Measurements from ENCODE around the gene CCDC158. TPM values are rescaled to one million over a fixed set of nuclear protein-coding genes. Genes with fewer than 3 reads are reported as not detected.
"Not testable (repeated sequence)": the region's sequence is repeated elsewhere in the genome, so short reads cannot be mapped to it uniquely, and the experiment has no call there.

The CCDC158 gene
- total and polyA plus RNA-seq, 11 donors, result 0.01 to 0.75 (median 0.23) TPM; not detected in 2

DNA sequence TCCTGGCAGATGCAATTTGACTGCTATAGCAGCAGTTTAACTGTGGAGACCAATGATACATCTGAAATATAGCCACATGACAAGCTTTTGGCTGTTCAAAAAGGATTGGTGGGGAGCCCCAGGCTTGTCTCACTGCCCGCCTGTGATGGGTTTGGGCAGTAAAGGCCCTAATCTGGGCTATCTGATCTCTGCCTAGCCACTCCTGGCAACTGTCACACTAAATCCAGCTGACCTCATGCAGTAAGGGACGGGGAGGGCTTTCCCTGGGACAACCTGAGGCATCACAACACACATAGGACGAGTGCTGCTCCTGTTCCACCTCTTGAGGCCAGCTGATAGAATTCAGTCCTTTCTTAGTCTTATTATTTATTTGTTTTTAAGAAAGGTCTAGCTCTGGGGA lies 56.2 kb downstream of the CCDC158 start:
- Histone ChIP-seq H3K36me3 (no peaks in the 10 kb centered on the region), H3K27ac (no peak overlapping the region), H3K4me3 (no peak overlapping the region), H3K4me1 (no peaks in the 10 kb centered on the region), H3K27me3 (no peaks in the 10 kb centered on the region), H3K9me3 (peaks cover 0 to 7% (median 0%) of the 10 kb centered on the region in 12 donors)
- intact Hi-C loops (cut with DNase I), result no loop called here
- ATAC-seq (no peak), DNase-seq (no peak)
- no peak for TF ChIP-seq POLR2A (IDR thresholded peaks at IDR 0.05)
- TF ChIP-seq, protein P1, sequence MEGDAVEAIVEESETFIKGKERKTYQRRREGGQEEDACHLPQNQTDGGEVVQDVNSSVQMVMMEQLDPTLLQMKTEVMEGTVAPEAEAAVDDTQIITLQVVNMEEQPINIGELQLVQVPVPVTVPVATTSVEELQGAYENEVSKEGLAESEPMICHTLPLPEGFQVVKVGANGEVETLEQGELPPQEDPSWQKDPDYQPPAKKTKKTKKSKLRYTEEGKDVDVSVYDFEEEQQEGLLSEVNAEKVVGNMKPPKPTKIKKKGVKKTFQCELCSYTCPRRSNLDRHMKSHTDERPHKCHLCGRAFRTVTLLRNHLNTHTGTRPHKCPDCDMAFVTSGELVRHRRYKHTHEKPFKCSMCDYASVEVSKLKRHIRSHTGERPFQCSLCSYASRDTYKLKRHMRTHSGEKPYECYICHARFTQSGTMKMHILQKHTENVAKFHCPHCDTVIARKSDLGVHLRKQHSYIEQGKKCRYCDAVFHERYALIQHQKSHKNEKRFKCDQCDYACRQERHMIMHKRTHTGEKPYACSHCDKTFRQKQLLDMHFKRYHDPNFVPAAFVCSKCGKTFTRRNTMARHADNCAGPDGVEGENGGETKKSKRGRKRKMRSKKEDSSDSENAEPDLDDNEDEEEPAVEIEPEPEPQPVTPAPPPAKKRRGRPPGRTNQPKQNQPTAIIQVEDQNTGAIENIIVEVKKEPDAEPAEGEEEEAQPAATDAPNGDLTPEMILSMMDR (IDR thresholded peaks at IDR 0.05), result no peak
- 64 to 81% (median 76%) methylated on average over 3 of the region's 3 CpGs for WGBS, 4 donors

DNA sequence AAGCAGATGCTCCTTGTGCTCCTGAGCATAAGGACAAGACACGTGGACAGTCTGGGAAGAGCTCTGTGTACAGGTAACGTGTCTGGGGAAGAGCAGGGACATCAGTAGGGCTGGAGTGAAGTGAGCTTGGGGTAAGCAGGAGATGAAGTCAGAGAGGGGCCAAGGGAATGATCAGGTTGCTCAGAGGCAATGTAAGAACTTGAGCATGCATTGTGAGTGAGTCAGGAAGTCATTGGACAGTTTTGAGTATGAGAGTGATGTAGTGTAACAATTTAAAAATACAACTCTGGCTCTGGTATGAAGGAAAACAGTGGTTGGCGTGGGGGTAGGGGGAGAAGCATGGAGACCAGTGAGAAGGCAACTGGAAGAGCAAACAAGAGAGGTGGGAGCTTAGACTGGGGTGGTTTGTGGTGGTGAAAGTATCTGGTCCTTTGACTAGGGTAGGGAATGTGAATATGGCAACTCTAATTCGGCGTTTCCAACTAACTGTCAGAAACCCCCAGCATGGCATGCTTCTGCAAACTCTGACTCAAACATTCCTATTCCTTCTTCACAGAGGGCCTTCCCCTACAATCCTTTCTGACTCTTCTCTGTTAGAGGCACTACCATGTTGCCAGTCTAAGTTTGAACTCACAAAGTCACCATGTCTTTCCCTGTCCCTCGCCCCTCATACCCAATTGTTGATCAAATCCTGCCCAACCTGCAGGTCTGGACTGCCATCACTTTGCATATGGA lies 57.2 kb downstream of the CCDC158 start:
- TF ChIP-seq, protein P1 (IDR thresholded peaks at IDR 0.05), result no peak
- no peak for TF ChIP-seq POLR2A (IDR thresholded peaks at IDR 0.05)
- Histone ChIP-seq H3K27me3 (no peaks in the 10 kb centered on the region), H3K4me3 (no peak overlapping the region), H3K27ac (no peak overlapping the region), H3K9me3 (peaks cover 0 to 10% (median 0%) of the 10 kb centered on the region in 12 donors), H3K36me3 (no peaks in the 10 kb centered on the region), H3K4me1 (no peaks in the 10 kb centered on the region)
- intact Hi-C loops (cut with DNase I), result no loop called here
- WGBS, 4 donors, result 87 to 91% (median 90%) methylated on average over 6 of the region's 6 CpGs
- ATAC-seq (no peak), DNase-seq (no peak)

DNA sequence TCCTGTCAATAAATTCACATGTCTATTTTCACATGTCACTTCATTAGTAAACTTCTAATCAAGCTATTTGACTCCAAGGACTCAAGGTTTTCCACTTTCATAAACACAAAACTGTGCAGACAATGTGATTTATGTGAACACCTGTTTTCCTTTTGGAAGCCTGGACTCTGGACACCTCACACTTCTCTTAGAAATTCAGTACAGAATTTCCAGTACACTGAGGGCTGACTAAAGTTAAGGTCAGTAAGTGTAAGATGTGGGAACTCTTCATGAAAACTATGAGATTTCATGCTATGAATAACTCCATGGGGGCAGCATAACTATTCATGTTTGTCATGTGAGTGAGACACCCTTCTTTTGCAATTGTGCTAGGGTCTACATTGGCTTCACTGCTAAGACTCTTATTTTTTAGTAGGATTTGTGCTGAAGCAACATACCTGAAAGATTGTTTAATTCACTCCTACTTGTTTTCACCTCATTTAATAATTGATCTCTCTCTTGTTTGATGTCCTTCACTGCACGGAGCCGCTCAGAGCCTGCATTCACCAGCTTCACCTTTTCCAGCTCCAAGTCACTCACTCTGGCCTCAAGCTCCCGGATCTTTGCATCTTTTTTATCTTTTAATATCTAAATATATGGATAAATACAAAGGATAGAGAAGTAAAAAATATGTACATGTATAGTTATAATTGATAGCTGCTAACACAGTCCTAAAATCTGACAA lies 59.1 kb downstream of the CCDC158 start:
- Histone ChIP-seq H3K9me3 (peaks cover 0 to 29% (median 6%) of the 10 kb centered on the region in 12 donors), H3K27me3 (no peaks in the 10 kb centered on the region), H3K4me1 (no peaks in the 10 kb centered on the region), H3K36me3 (no peaks in the 10 kb centered on the region), H3K27ac (no peak overlapping the region), H3K4me3 (no peak overlapping the region)
- ATAC-seq (no peak), DNase-seq (no peak)
- 86 to 93% (median 92%) methylated on average over 3 of the region's 3 CpGs for WGBS, 4 donors
- intact Hi-C loops (cut with DNase I), result no loop called here
- TF ChIP-seq, protein P1 (IDR thresholded peaks at IDR 0.05), result no peak
- no peak for TF ChIP-seq POLR2A (IDR thresholded peaks at IDR 0.05)

DNA sequence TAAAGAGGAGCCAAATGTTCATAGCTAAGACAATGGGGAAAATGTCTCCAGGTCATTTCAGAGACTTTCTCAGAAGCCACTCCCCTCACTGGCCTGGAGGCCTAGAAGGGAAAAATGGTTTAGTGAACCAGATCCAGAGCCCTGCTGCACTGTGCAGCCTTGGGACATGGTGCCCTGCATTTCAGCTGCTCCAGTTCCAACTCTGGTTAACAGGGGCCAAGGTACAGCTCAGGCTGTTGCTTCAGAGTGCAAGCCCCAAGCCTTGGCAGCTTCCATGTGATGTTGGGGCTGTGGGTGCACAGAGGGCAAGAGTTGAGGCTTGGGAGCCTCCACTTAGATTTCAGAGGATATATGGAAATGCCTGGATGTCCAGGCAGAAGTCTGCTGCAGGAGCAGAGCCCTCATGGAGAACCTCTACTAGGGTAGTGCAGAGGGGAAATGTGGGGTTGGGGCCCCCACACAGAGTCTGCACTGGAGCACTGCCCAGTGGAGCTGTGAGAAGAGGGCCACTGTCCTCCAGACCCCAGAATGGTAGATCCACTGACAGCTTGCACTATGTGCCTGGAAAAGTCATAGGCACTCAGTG lies 61.0 kb downstream of the CCDC158 start:
- intact Hi-C loops (cut with DNase I); H3K36me3 ChIP-seq; ATAC-seq; H3K27me3 ChIP-seq; DNase-seq; H3K4me1 ChIP-seq; H3K27ac ChIP-seq; H3K4me3 ChIP-seq: not testable (repeated sequence)
- peaks cover 0 to 35% (median 7%) of the 10 kb centered on the region in 12 donors for H3K9me3 ChIP-seq

Measured in heart left ventricle (tissue), 16 donors.